NCI-H1436 treated with DMSO at 0.1 percent for 48 hours (cell line): Measurements from ENCODE around the gene EHD3.

Experiments used
- DNase-seq: peaks from one replicate; lab custom pipeline; 2025; lab: John Stamatoyannopoulos, UW

The EHD3 gene

GRCh38 chr2:31236433-31237205 is 2.7 kb downstream of the EHD3 start:
- DNase-seq, result no peak

- no peak for DNase-seq
Measured at GRCh38 chr2:31237348-31238017, 3.5 kb downstream of the EHD3 start.

GRCh38 chr2:31238126-31238905 is 4.4 kb downstream of the EHD3 start:
- DNase-seq, result no peak

GRCh38 chr2:31238906-31239592 is 5.1 kb downstream of the EHD3 start:
- DNase-seq, result no peak

GRCh38 chr2:31239593-31240177 is 5.7 kb downstream of the EHD3 start:
- no peak for DNase-seq

GRCh38 chr2:31240381-31241365 is 6.7 kb downstream of the EHD3 start:
- DNase-seq, result no peak

- no peak for DNase-seq
Measured at GRCh38 chr2:31241625-31242270, 7.8 kb downstream of the EHD3 start.

- DNase-seq, result no peak
Measured at GRCh38 chr2:31243053-31243452, 9.1 kb downstream of the EHD3 start.

- DNase-seq, result no peak
Measured at GRCh38 chr2:31244101-31244500, 10.1 kb downstream of the EHD3 start.

GRCh38 chr2:31246184-31246852 is 12.4 kb downstream of the EHD3 start:
- DNase-seq, result no peak

GRCh38 chr2:31247711-31248110 is 13.8 kb downstream of the EHD3 start:
- DNase-seq, result no peak

GRCh38 chr2:31248139-31248538 is 14.2 kb downstream of the EHD3 start:
- DNase-seq, result no peak

GRCh38 chr2:31249009-31249690 is 15.2 kb downstream of the EHD3 start:
- no peak for DNase-seq

GRCh38 chr2:31251018-31251417 is 17.1 kb downstream of the EHD3 start:
- no peak for DNase-seq

GRCh38 chr2:31251851-31252250 is 17.9 kb downstream of the EHD3 start:
- no peak for DNase-seq

- DNase-seq, result no peak
Measured at GRCh38 chr2:31253356-31254131, 19.6 kb downstream of the EHD3 start.

- DNase-seq, result no peak
Measured at GRCh38 chr2:31254237-31255203, 20.6 kb downstream of the EHD3 start.
